HCT116 (cell line): ENCODE results near the gene CAPN5.

Experiments
- CTCF ChIP-seq, 3 experiments: fragments of 200-600 bp in 1 of 3; sonication (generic) in 1 of 3; IDR thresholded peaks in 2 of 3; conservative IDR thresholded peaks in 1 of 3; 2 replicates each; pipeline ENCODE4 v1.5.1; 2012 to 2017; ENCODE audit warnings: low read depth in 2 of 3, low read length in 2 of 3, antibody characterized with exemption in 1 of 3, borderline replicate concordance in 1 of 3, control low read depth in 1 of 3, mild to moderate bottlenecking in 1 of 3, mixed read lengths in 1 of 3, mixed run types in 1 of 3, moderate library complexity in 1 of 3; ENCODE audit not compliant: insufficient read depth in 1 of 3
- EGR1 ChIP-seq: IDR thresholded peaks from 2 replicates; pipeline ENCODE4 v1.6.1; 2012; ENCODE audit warnings: low read depth
- EZH2 ChIP-seq: fragments of 200-600 bp; sonication (generic); IDR thresholded peaks from 2 replicates; pipeline ENCODE4 v1.6.1; 2017; ENCODE audit warnings: antibody characterized with exemption, mixed run types
- JUND ChIP-seq: IDR thresholded peaks from 2 replicates; pipeline ENCODE4 v1.6.1; 2012
- POLR2A ChIP-seq: IDR thresholded peaks from 2 replicates; pipeline ENCODE4 v1.7.0; 2011; ENCODE audit warnings: borderline replicate concordance; ENCODE audit not compliant: insufficient read depth, insufficient read length; ENCODE audit errors: extremely low read depth
- POLR2AphosphoS5 ChIP-seq: IDR thresholded peaks from 2 replicates; pipeline ENCODE4 v1.6.1; 2011; ENCODE audit warnings: mild to moderate bottlenecking, low read depth, low read length, moderate library complexity
- REST ChIP-seq: IDR thresholded peaks from 2 replicates; pipeline ENCODE4 v1.6.1; 2012; ENCODE audit warnings: low read depth
- TCF7L2 ChIP-seq: IDR thresholded peaks from 2 replicates; pipeline ENCODE4 v1.7.0; 2011; ENCODE audit warnings: borderline replicate concordance, inconsistent platforms; ENCODE audit not compliant: insufficient read depth, insufficient read length; ENCODE audit errors: extremely low read depth
- ZFX ChIP-seq: fragments of 450-650 bp; IDR thresholded peaks from 2 replicates; pipeline ENCODE4 v1.6.1; 2017
- ZNF274 ChIP-seq: fragments of 200-500 bp; sonication (Bioruptor generic); IDR thresholded peaks from 2 replicates; pipeline ENCODE4 v1.6.1; 2014; ENCODE audit warnings: mild to moderate bottlenecking, low read depth, low read length, inconsistent platforms

- TF ChIP-seq POLR2A (no peak), REST (no peak), CTCF (IDR thresholded peaks at IDR 0.05 in 2 of 3, conservative IDR thresholded peaks at IDR 0.05 in 1 of 3; ENCODE audit: borderline replicate concordance in 1 of 3, insufficient read depth in 1 of 3, low read depth in 2 of 3, low read length in 2 of 3) (no peak), ZFX (no peak), JUND (no peak), POLR2AphosphoS5 (no peak), EGR1 (no peak), TCF7L2 (no peak), EZH2 (no peak), ZNF274 (no peak)
These were observed 83.1 kb downstream of the CAPN5 start for GRCh38 chr11:77149716-77150392.
